Thoracic aorta (tissue), 2 donors: Measurements from ENCODE around the gene NOP16. TPM values are rescaled to one million over a fixed set of nuclear protein-coding genes. Genes with fewer than 3 reads are reported as not detected.
"Not testable (repeated sequence)": the region's sequence is repeated elsewhere in the genome, so short reads cannot be mapped to it uniquely, and the experiment has no call there.

Experiments
- ATAC-seq: fragments of 150-250 bp; one replicate; pipeline ENCODE4 v1.8.0; 2017; ENCODE audit warnings: low read depth; ENCODE audit not compliant: insufficient number of reproducible peaks, low FRiP score
- DNase-seq: peaks from one replicate; pipeline ENCODE4 v3.0.0-alpha.2; 2020; ENCODE audit warnings: low spot score
- H3K27ac ChIP-seq, 2 donors: fragments of 200-600 bp; sonication (generic); 1 replicate in 1 of 2; 2 replicates in 1 of 2; pipeline ENCODE4 v1.5.1; 2016; ENCODE audit warnings: mild to moderate bottlenecking in 2 of 2, moderate library complexity in 2 of 2
- H3K27me3 ChIP-seq: fragments of 200-600 bp; sonication (generic); replicated peaks from 2 replicates; pipeline ENCODE4 v1.6.0; 2016; ENCODE audit warnings: mild to moderate bottlenecking; ENCODE audit not compliant: insufficient read depth
- H3K36me3 ChIP-seq: fragments of 200-600 bp; sonication (generic); one replicate; pipeline ENCODE4 v1.5.1; 2016
- H3K4me1 ChIP-seq, 2 donors: fragments of 200-600 bp; sonication (generic); 1 replicate in 1 of 2; 2 replicates in 1 of 2; pipeline versions ENCODE4 v1.5.1 to v1.6.0; 2016; ENCODE audit warnings: low read depth in 2 of 2, mild to moderate bottlenecking in 1 of 2; ENCODE audit not compliant: control insufficient read depth in 1 of 2
- H3K4me3 ChIP-seq: fragments of 200-600 bp; sonication (generic); 2 replicates; pipeline ENCODE4 v1.5.1; 2016; ENCODE audit warnings: mild to moderate bottlenecking
- H3K9me3 ChIP-seq: fragments of 200-600 bp; sonication (generic); 2 replicates; pipeline ENCODE4 v1.5.1; 2016
- CTCF ChIP-seq: fragments of 200-600 bp; sonication (generic); IDR thresholded peaks from one replicate; pipeline ENCODE4 v1.5.1; 2019; ENCODE audit warnings: antibody characterized with exemption
- total RNA-seq, 2 donors: library from RNA; depleted of rRNA; stranded (reverse); fragments of >200 nt; gene quantifications; one replicate each; pipeline versions ENCODE4 v1.1.0 to v1.2.3, GENCODE V29; 2016

The NOP16 gene
- total RNA-seq, 2 donors from 2014 or later = 6.3 to 12.6 TPM

- no peak for DNase-seq
- TF ChIP-seq CTCF = no peak
- Histone ChIP-seq H3K9me3 (no peaks in the 10 kb centered on the region), H3K36me3 (peaks cover 18% of the 10 kb centered on the region), H3K4me1 (peaks cover 15 to 31% of the 10 kb centered on the region in 2 donors), H3K4me3 (no peak overlapping the region), H3K27me3 (no peaks in the 10 kb centered on the region), H3K27ac (no peak overlapping the region)
- ATAC-seq = no peak
Measured at GRCh38 chr5:176409765-176410164, 21.4 kb upstream of the NOP16 start.

- no peaks in the 10 kb centered on the region for H3K9me3 ChIP-seq
- no peak overlapping the region for H3K27ac ChIP-seq
- peaks cover 18% of the 10 kb centered on the region for H3K36me3 ChIP-seq
- no peak for TF ChIP-seq CTCF
- no peak for ATAC-seq
- peaks cover 3 to 19% of the 10 kb centered on the region in 2 donors for H3K4me1 ChIP-seq
- DNase-seq = no peak
- H3K27me3 ChIP-seq = no peaks in the 10 kb centered on the region
- no peak overlapping the region for H3K4me3 ChIP-seq
Measured at GRCh38 chr5:176408590-176408989, 20.2 kb upstream of the NOP16 start.

GRCh38 chr5:176408252-176408573, 19.8 kb upstream of the NOP16 start:
- not testable (repeated sequence) for H3K9me3 ChIP-seq, H3K27ac ChIP-seq, H3K4me3 ChIP-seq, DNase-seq, ATAC-seq, H3K27me3 ChIP-seq
- peaks cover 0 to 15% of the 10 kb centered on the region in 2 donors for H3K4me1 ChIP-seq
- H3K36me3 ChIP-seq = peaks cover 18% of the 10 kb centered on the region

- no peaks in the 10 kb centered on the region for H3K27me3 ChIP-seq
- H3K9me3 ChIP-seq = no peaks in the 10 kb centered on the region
- ATAC-seq = no peak
- DNase-seq = no peak
- no peak for TF ChIP-seq CTCF
- peaks cover 0 to 10% of the 10 kb centered on the region in 2 donors for H3K4me1 ChIP-seq
- H3K4me3 ChIP-seq = no peak overlapping the region
- peaks cover 18% of the 10 kb centered on the region for H3K36me3 ChIP-seq
- H3K27ac ChIP-seq = no peak overlapping the region
Measured at GRCh38 chr5:176407456-176408251, 19.3 kb upstream of the NOP16 start.

- Histone ChIP-seq H3K9me3 (no peaks in the 10 kb centered on the region), H3K27me3 (no peaks in the 10 kb centered on the region), H3K4me1 (peaks cover 0 to 6% of the 10 kb centered on the region in 2 donors), H3K36me3 (peaks cover 18% of the 10 kb centered on the region), H3K4me3 (no peak overlapping the region), H3K27ac (no peak overlapping the region)
- DNase-seq = no peak
- TF ChIP-seq CTCF = no peak
- no peak for ATAC-seq
Measured at GRCh38 chr5:176406436-176407052, 18.1 kb upstream of the NOP16 start.
